Measurements from ENCODE around the gene WDR91.

WDR91 gene

GRCh38 chr7:135158874-135159273 is 52.5 kb downstream of the WDR91 start:
- no peak for DNase-seq

DNA sequence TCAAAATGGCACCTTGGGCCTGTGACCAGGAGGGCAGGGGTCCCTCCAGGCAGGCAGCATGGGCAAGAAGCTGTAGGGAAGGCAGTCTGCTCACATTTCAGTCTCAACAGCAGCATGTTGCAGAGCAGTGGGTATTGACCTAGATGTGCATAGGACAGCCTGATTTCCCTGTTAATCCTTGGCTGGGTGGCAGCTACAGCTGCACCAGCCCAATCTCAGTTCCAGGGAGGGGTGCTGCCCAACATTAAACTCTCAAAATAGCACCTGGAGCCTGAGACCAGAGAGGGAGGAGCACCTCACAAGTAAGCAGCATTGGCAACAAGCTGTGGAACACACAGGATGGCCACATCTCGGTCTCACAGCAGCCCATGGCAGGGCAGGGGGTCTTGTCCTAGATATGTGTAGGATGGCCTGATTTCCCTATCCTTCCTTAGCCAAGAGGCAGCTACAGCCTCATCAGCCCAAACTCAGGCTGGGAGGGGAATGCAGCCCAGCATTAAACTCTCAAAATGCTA is 53.1 kb downstream of the WDR91 start:
- DNase-seq = no peak

- DNase-seq = no peak
Observed at GRCh38 chr7:135156290-135156689, 55.0 kb downstream of the WDR91 start.

- no peak for DNase-seq
Observed at GRCh38 chr7:135154734-135155133, 56.6 kb downstream of the WDR91 start.

DNA sequence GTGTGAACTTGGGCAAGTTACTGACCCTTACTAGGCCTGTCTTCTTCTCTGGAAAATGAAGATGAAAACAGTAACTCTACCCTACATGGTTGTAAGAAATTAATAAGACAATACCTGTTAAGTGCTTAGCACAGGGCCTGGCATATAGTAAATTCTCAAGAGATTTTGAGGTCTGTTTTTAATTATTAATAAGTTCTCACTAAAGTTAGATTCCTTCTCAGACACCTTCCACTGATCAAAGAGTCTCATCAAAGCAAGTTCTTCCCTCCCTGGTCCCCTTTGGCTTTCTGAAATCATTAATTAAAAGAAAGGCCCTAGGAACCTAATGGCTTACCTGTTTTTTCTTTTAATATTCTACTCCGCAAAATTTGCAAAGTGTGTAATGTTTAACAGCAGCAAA is 58.9 kb downstream of the WDR91 start:
- DNase-seq = no peak

DNA sequence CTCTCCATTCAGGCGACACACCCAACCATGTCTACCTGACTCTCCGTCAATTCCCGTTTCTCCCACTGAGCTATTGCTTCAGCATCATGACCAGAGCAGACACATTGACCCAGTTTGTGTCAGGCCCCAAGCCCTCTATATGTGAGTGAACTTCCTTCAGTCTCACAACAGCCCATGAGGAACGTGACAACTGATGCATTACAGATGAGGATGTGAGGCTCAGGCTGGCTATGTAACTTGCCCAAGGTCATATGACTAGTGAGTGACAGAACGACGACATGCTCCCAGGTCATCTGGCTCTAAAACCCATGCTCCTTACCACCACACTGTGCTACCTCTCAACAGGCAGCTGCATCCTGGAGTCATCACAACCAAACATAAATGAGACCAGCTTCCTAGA is 59.8 kb downstream of the WDR91 start:
- no peak for DNase-seq

DNA sequence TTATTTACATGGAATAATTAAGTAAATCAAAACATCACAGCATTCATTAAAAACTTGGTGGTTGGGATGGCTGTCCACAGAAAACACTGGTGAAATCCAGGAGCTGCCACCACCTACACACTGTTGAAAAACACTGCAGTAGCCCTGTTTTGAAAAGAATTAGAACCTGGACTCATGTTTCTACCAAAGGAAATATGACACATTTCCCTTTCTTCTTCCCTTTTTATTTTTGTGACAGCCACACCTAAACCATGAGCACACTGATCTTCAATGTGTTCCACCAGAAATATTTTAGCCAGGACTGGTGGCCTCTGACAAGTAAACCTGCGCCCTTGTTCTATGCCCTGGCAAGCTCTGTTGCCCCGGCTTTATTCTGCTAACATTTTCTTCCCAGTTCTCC is 60.2 kb downstream of the WDR91 start:
- DNase-seq = no peak

DNA sequence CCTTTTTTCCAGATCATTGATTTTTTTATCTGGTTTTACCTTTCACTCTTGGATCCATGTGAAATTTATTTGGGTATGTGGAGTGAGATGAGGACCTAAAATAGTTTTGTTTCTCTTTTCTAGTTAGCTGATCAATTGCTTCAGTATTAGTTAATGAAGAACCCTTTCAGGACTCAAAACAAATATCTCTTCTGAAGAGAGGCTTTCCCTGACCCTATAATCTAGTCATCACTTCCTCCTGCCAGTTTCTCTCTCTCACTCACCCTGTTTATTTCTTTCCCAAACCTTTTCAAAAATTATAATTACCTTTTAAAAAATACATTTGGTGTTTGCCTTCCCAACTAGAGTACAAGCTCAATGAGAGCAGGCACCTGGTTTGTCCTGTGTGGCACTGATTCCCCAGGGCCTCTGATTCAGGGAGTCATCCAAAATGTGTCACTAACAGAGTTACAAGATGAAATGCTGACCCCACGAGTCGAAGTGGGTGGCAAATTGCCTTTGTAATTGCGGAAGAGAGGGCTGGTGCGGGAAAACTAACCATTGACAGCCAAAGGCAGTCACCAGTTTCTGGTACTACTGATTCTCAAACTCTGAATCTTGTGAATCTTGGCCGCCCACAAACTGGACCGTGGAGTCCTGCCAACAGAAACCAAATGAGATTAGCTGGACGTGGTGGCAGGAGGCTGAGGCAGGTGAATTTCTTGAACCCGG is 61.1 kb downstream of the WDR91 start:
- no peak for DNase-seq

GRCh38 chr7:135147899-135148721 is 63.2 kb downstream of the WDR91 start, which contains the start of gene TMEM140:
Gene TMEM140, plus strand, starts transcription at chr7:135148072. Its CDS starts 16,370 bp downstream, at chr7:135164442.
- DNase-seq = no peak

DNA sequence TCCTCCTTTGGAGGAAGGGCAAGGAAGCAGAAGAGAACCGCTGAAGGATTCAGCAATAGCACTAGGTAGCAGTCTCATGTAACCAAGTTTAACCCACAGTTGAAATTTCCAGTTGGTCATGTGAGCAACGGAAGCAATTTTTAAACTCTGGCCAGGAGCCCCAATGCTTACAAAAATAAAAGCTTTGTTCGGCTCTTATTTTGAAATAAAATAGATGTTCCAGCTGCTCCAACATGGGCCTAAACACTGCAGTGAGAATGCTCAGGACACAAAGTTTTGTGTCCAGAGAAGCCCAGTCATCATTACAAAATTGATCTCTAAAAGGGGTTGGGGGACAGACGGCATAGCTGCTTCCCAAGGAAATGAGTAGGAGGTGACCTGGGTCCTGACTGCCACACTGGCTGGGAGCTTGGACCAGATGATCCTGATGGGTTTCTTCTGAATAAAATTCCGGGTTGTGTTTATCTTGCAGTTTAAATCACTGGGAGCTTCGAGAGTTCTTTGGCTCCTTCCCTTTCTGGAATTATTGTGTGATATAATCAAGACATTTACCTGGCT is 63.9 kb downstream of the WDR91 start:
- no peak for DNase-seq

DNA sequence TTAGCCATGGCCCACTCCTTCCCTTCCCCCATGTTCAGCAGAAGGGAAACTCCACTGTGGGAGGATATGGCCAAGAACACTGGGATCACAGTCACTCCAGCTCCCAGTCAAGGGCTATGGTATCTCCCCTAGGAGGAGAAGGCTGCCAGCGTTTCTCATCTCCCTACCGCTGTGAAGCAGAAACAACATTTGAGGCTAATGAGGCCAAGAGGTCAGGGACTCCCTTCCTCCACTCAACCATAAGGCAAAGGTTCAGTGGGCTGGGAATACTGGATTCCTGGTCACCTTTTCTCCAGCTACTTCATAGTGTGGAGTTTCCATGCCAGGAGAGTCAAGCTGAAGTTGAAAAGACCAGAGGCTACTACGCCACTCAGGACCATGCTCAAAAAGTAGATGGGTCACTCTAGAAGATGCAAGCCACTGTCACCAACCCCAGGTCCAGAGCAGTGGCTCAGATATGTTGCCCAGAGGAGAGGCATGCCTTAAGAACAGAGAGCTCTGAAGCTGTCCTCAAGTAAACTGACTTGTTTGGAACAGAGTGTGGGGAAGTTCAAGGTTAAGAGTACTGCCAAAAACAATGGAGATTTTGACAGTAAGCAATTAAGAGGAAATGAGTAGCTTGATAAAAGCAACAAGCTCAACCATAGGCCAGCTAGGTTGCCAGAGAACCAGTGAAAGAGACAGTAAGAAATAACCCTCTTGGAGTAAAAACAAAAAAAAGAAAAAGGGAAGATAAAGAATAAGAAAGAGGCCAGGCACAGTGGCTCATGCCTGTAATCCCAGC is 67.2 kb downstream of the WDR91 start:
- no peak for DNase-seq

Data from NCI-H446 treated with DMSO at 0.1 percent for 48 hours (cell line).